WTC11 (cell line): ENCODE data around the gene NMRAL1. TPM values are rescaled to one million over a fixed set of nuclear protein-coding genes. Genes with fewer than 3 reads are reported as not detected.

Experiments used
- ATAC-seq: fragments of 200-7000 bp; cut with Tn5 transposase; 2 replicates; pipeline ENCODE4 v1.10.0; 2021; ENCODE audit warnings: mild to moderate bottlenecking, moderate library complexity
- CTCF ChIA-PET: fragments of 300-600 bp; sonication (Branson Sonifier 250); formaldehyde crosslinking; loops from one replicate; lab custom pipeline; 2021; ENCODE audit warnings: antibody characterized with exemption; lab: Charles Lee
- POLR2A ChIA-PET: fragments of 350-600 bp; sonication (Branson Sonifier 250); formaldehyde crosslinking; loops from one replicate; lab custom pipeline; 2021; ENCODE audit warnings: antibody characterized with exemption; lab: Charles Lee
- DNase-seq: peaks from one replicate; pipeline ENCODE4 v3.0.0; 2021; ENCODE audit warnings: low spot score
- H3K27ac Mint-ChIP-seq: 2 replicates; pipeline ENCODE4 v1.8.0; 2021; ENCODE audit warnings: mixed read lengths
- H3K27me3 Mint-ChIP-seq: 2 replicates; pipeline ENCODE4 v1.8.0; 2021; ENCODE audit warnings: low read depth, mild to moderate bottlenecking, moderate library complexity, mixed read lengths
- H3K36me3 Mint-ChIP-seq: 2 replicates; pipeline ENCODE4 v1.8.0; 2021; ENCODE audit warnings: mixed read lengths
- H3K4me1 Mint-ChIP-seq: 2 replicates; pipeline ENCODE4 v1.8.0; 2022; ENCODE audit warnings: mixed read lengths
- H3K4me3 Mint-ChIP-seq: 2 replicates; pipeline ENCODE4 v1.8.0; 2021; ENCODE audit warnings: mild to moderate bottlenecking, moderate library complexity, mixed read lengths
- H3K9me3 Mint-ChIP-seq: 2 replicates; pipeline ENCODE4 v1.8.0; 2021; ENCODE audit warnings: mixed read lengths
- CTCF ChIP-seq: fragments of 200-600 bp; IDR thresholded peaks from 2 replicates; pipeline ENCODE4 v1.8.0; 2022; ENCODE audit warnings: antibody characterized with exemption
- ETV6 ChIP-seq: sonication (generic); formaldehyde crosslinking; IDR thresholded peaks from 2 replicates; pipeline ENCODE4 v1.8.1; 2022; ENCODE audit warnings: mild to moderate bottlenecking, missing genetic modification reagents
- FOXJ3 ChIP-seq: sonication (generic); formaldehyde crosslinking; IDR thresholded peaks from 2 replicates; pipeline ENCODE4 v1.9.0; 2021; ENCODE audit warnings: missing genetic modification reagents, mild to moderate bottlenecking, borderline replicate concordance
- GABPB1 ChIP-seq: sonication (generic); formaldehyde crosslinking; IDR thresholded peaks from 2 replicates; pipeline ENCODE4 v1.8.1; 2023; ENCODE audit warnings: mild to moderate bottlenecking, missing genetic modification reagents
- GTF2I ChIP-seq: fragments of 250-450 bp; sonication (Bioruptor Pico); conservative IDR thresholded peaks from 2 replicates; pipeline ENCODE4 v1.4.0; 2021; ENCODE audit warnings: mild to moderate bottlenecking
- HMGA2 ChIP-seq: fragments of 250-450 bp; sonication (Bioruptor Pico); IDR thresholded peaks from 2 replicates; pipeline ENCODE4 v1.4.0; 2021; ENCODE audit warnings: mild to moderate bottlenecking, moderate library complexity
- IRF2 ChIP-seq: sonication (generic); formaldehyde crosslinking; IDR thresholded peaks from 2 replicates; pipeline ENCODE4 v1.8.0; 2022; ENCODE audit warnings: low read depth, missing genetic modification reagents, borderline replicate concordance
- JUN ChIP-seq: sonication (generic); formaldehyde crosslinking; IDR thresholded peaks from 2 replicates; pipeline ENCODE4 v1.8.0; 2023; ENCODE audit warnings: mild to moderate bottlenecking, missing genetic modification reagents
- NR2C2 ChIP-seq: sonication (generic); formaldehyde crosslinking; IDR thresholded peaks from 2 replicates; pipeline ENCODE4 v1.8.0; 2022; ENCODE audit warnings: mild to moderate bottlenecking, missing genetic modification reagents
- OVOL2 ChIP-seq: fragments of 250-450 bp; sonication (Bioruptor Pico); IDR thresholded peaks from 2 replicates; pipeline ENCODE4 v1.9.0; 2021; ENCODE audit warnings: mild to moderate bottlenecking, borderline replicate concordance
- RELA ChIP-seq: sonication (generic); formaldehyde crosslinking; IDR thresholded peaks from 2 replicates; pipeline ENCODE4 v1.8.1; 2022; ENCODE audit warnings: missing genetic modification reagents, mild to moderate bottlenecking, borderline replicate concordance
- TP53 ChIP-seq: sonication (generic); formaldehyde crosslinking; IDR thresholded peaks from 2 replicates; pipeline ENCODE4 v1.8.1; 2023; ENCODE audit warnings: mild to moderate bottlenecking, missing genetic modification reagents
- USF1 ChIP-seq: sonication (generic); formaldehyde crosslinking; IDR thresholded peaks from 2 replicates; pipeline ENCODE4 v1.8.0; 2022; ENCODE audit warnings: mild to moderate bottlenecking, missing genetic modification reagents
- ZBTB43 ChIP-seq: sonication (generic); formaldehyde crosslinking; IDR thresholded peaks from 2 replicates; pipeline ENCODE4 v1.8.1; 2023; ENCODE audit warnings: mild to moderate bottlenecking, missing genetic modification reagents
- ZNF532 ChIP-seq: fragments of 250-450 bp; sonication (Bioruptor Pico); IDR thresholded peaks from 2 replicates; pipeline ENCODE4 v1.9.0; 2021; ENCODE audit warnings: mild to moderate bottlenecking, borderline replicate concordance
- total RNA-seq: library from RNA; stranded (reverse); gene quantifications from 3 replicates; pipeline ENCODE4 v1.2.3, GENCODE V29; 2021
- TF ChIP-seq, protein P1 (sequence below): sonication (generic); formaldehyde crosslinking; IDR thresholded peaks from 2 replicates; pipeline ENCODE4 v1.8.0; 2022; ENCODE audit warnings: mild to moderate bottlenecking, missing genetic modification reagents
- TF ChIP-seq, protein P2 (sequence below): fragments of 250-450 bp; sonication (Bioruptor Pico); IDR thresholded peaks from 2 replicates; pipeline ENCODE4 v1.9.0; 2021; ENCODE audit warnings: mild to moderate bottlenecking
- TF ChIP-seq, protein P3 (sequence below): sonication (generic); formaldehyde crosslinking; conservative IDR thresholded peaks from 2 replicates; pipeline ENCODE4 v1.8.1; 2022; ENCODE audit warnings: mild to moderate bottlenecking, missing genetic modification reagents
- TF ChIP-seq, protein P4 (sequence below): sonication (generic); formaldehyde crosslinking; IDR thresholded peaks from 2 replicates; pipeline ENCODE4 v1.8.1; 2023; ENCODE audit warnings: mild to moderate bottlenecking, missing genetic modification reagents, moderate library complexity

Gene NMRAL1
- total RNA-seq, 1 experiment from 2014 or later, result 68.1 TPM

DNA sequence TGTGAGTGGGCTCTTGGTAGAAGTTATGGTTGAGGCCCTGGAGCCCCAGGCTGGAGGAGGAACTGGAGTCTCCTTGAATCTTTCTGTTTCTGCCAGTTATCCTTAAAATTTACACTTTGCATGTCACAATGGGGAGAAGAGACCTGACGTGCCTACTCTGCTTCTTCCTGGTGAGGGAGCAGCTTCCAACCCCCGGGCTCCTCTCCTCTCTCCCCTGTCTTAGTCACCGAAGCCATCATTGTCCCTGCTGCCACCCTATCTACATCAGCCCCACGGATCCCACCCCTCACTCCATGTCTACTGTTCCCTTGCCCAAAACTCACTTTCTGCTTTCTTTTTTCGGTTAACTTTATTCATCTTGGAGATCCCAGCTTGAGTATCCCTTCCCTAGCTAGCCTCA is 31.2 kb downstream of the NMRAL1 start (continued):
- TF ChIP-seq, protein P1, sequence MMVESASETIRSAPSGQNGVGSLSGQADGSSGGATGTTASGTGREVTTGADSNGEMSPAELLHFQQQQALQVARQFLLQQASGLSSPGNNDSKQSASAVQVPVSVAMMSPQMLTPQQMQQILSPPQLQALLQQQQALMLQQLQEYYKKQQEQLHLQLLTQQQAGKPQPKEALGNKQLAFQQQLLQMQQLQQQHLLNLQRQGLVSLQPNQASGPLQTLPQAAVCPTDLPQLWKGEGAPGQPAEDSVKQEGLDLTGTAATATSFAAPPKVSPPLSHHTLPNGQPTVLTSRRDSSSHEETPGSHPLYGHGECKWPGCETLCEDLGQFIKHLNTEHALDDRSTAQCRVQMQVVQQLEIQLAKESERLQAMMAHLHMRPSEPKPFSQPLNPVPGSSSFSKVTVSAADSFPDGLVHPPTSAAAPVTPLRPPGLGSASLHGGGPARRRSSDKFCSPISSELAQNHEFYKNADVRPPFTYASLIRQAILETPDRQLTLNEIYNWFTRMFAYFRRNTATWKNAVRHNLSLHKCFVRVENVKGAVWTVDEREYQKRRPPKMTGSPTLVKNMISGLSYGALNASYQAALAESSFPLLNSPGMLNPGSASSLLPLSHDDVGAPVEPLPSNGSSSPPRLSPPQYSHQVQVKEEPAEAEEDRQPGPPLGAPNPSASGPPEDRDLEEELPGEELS, result no peak
- no peak for TF ChIP-seq CTCF
- TF ChIP-seq, protein P2, sequence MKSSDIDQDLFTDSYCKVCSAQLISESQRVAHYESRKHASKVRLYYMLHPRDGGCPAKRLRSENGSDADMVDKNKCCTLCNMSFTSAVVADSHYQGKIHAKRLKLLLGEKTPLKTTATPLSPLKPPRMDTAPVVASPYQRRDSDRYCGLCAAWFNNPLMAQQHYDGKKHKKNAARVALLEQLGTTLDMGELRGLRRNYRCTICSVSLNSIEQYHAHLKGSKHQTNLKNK, result no peak
- no peak for TF ChIP-seq OVOL2 (CRISPR knock-in tag)
- no peak for TF ChIP-seq FOXJ3

GRCh38 chr16:4442371-4442770 is 32.1 kb downstream of the NMRAL1 start:
- no peak overlapping the region for H3K4me3 Mint-ChIP-seq
- no peak overlapping the region for H3K27ac Mint-ChIP-seq
- DNase-seq, result no peak
- no peaks in the 10 kb centered on the region for H3K4me1 Mint-ChIP-seq
- no peak for ATAC-seq
- no peaks in the 10 kb centered on the region for H3K9me3 Mint-ChIP-seq
- CTCF ChIA-PET, result no interaction called here
- H3K27me3 Mint-ChIP-seq, result no peaks in the 10 kb centered on the region
- peaks cover 73% of the 10 kb centered on the region for H3K36me3 Mint-ChIP-seq
- POLR2A ChIA-PET, result no interaction called here
- TF ChIP-seq, protein P3, sequence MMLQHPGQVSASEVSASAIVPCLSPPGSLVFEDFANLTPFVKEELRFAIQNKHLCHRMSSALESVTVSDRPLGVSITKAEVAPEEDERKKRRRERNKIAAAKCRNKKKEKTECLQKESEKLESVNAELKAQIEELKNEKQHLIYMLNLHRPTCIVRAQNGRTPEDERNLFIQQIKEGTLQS (CRISPR knock-in tag), result no peak
- TF ChIP-seq HMGA2 (CRISPR knock-in tag), result no peak
- TF ChIP-seq, protein P4, sequence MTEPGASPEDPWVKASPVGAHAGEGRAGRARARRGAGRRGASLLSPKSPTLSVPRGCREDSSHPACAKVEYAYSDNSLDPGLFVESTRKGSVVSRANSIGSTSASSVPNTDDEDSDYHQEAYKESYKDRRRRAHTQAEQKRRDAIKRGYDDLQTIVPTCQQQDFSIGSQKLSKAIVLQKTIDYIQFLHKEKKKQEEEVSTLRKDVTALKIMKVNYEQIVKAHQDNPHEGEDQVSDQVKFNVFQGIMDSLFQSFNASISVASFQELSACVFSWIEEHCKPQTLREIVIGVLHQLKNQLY, result no peak
- TF ChIP-seq ZBTB43 (CRISPR knock-in tag), result no peak
- TF ChIP-seq ZNF532 (CRISPR knock-in tag), result no peak

DNA sequence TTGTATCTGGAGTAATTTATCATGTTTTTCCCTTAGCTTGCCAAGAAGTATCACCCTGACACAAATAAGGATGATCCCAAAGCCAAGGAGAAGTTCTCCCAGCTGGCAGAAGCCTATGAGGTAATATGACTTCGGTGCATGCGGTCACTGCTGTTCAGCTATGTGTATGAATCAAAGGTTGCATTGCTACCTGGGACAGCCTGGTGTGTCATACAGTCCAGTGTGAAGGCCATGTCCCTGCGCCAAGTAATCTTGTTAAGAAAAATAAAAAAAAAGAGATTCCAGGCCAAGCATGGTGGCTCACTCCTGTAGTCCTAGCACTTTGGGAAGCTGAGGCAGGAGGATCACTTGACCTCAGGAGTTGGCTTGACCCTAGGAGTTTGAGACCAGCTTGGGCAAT is 37.1 kb downstream of the NMRAL1 start:
- Mint-ChIP-seq H3K36me3 (peaks cover 61% of the 10 kb centered on the region), H3K27me3 (no peaks in the 10 kb centered on the region), H3K4me1 (no peaks in the 10 kb centered on the region), H3K9me3 (no peaks in the 10 kb centered on the region), H3K27ac (no peak overlapping the region), H3K4me3 (no peak overlapping the region)
- ATAC-seq, result no peak
- CTCF ChIA-PET, result no interaction called here
- DNase-seq, result no peak
- POLR2A ChIA-PET, result interaction anchor here (0.5 to 0.7 kb wide), 2 partner anchors 16 to 202 kb away, joined by 4 read pairs; no protein-coding TSS in a partner anchor
- TF ChIP-seq NR2C2 (no peak), GTF2I (no peak), USF1 (CRISPR knock-in tag) (no peak), JUN (no peak), ETV6 (no peak), TP53 (CRISPR knock-in tag) (no peak), RELA (CRISPR knock-in tag) (no peak), IRF2 (CRISPR knock-in tag) (no peak), GABPB1 (CRISPR knock-in tag) (no peak), CTCF (no peak)
- TF ChIP-seq, protein P2, result no peak
